ENCODE measurements around the gene SUGP2. TPM values are rescaled to one million over a fixed set of nuclear protein-coding genes. Genes with fewer than 3 reads are reported as not detected.

Gene SUGP2
- total RNA-seq, 1 donor from 2014 or later = 68.2 TPM

- no peaks in the 10 kb centered on the region for H3K4me1 ChIP-seq
- H3K36me3 ChIP-seq = peaks cover 51% of the 10 kb centered on the region
- intact Hi-C loops (cut with micrococcal nuclease) = no loop called here
- no peak for TF ChIP-seq CTCF (IDR thresholded peaks at IDR 0.05; ENCODE audit: borderline replicate concordance)
- no peak overlapping the region for H3K27ac ChIP-seq (replicated peaks)
- no peak for DNase-seq
- no peak overlapping the region for H3K4me3 ChIP-seq
- H3K9me3 ChIP-seq (replicated peaks) = no peaks in the 10 kb centered on the region
- H3K27me3 ChIP-seq (ENCODE audit: low read depth) = no peaks in the 10 kb centered on the region
Observed at GRCh38 chr19:19049406-19049805, 16.1 kb upstream of the SUGP2 start.

GRCh38 chr19:19043881-19044280, 10.6 kb upstream of the SUGP2 start:
- Histone ChIP-seq H3K27ac (replicated peaks) (no peak overlapping the region), H3K36me3 (peaks cover 47% of the 10 kb centered on the region)

GRCh38 chr19:19043481-19043880, 10.2 kb upstream of the SUGP2 start:
- Histone ChIP-seq H3K4me1 (peaks cover 9% of the 10 kb centered on the region), H3K36me3 (peaks cover 51% of the 10 kb centered on the region), H3K9me3 (replicated peaks) (no peaks in the 10 kb centered on the region), H3K27me3 (ENCODE audit: low read depth) (no peaks in the 10 kb centered on the region), H3K4me3 (no peak overlapping the region), H3K27ac (replicated peaks) (no peak overlapping the region)
- TF ChIP-seq CTCF (IDR thresholded peaks at IDR 0.05; ENCODE audit: borderline replicate concordance) = no peak
- DNase-seq = no peak
- intact Hi-C loops (cut with micrococcal nuclease) = no loop called here

More at GRCh38 chr19:19043881-19044280, 10.6 kb upstream of the SUGP2 start:
- Histone ChIP-seq H3K4me3 (no peak overlapping the region), H3K27me3 (ENCODE audit: low read depth) (no peaks in the 10 kb centered on the region), H3K4me1 (peaks cover 9% of the 10 kb centered on the region), H3K9me3 (replicated peaks) (no peaks in the 10 kb centered on the region)
- intact Hi-C loops (cut with micrococcal nuclease) = no loop called here
- no peak for TF ChIP-seq CTCF (IDR thresholded peaks at IDR 0.05; ENCODE audit: borderline replicate concordance)
- no peak for DNase-seq

GRCh38 chr19:19042732-19043280, 9.5 kb upstream of the SUGP2 start:
- no peak for DNase-seq
- Histone ChIP-seq H3K27ac (replicated peaks) (no peak overlapping the region), H3K36me3 (peaks cover 56% of the 10 kb centered on the region), H3K4me1 (peaks cover 9% of the 10 kb centered on the region), H3K9me3 (replicated peaks) (no peaks in the 10 kb centered on the region), H3K27me3 (ENCODE audit: low read depth) (no peaks in the 10 kb centered on the region), H3K4me3 (no peak overlapping the region)
- no peak for TF ChIP-seq CTCF (IDR thresholded peaks at IDR 0.05; ENCODE audit: borderline replicate concordance)
- intact Hi-C loops (cut with micrococcal nuclease) = no loop called here

GRCh38 chr19:19040417-19040816, 7.1 kb upstream of the SUGP2 start:
- Histone ChIP-seq H3K27me3 (ENCODE audit: low read depth) (no peaks in the 10 kb centered on the region), H3K4me1 (peaks cover 10% of the 10 kb centered on the region), H3K27ac (replicated peaks) (no peak overlapping the region), H3K36me3 (peaks cover 43% of the 10 kb centered on the region), H3K4me3 (no peak overlapping the region), H3K9me3 (replicated peaks) (no peaks in the 10 kb centered on the region)
- peak; percentile 36 for DNase-seq
- TF ChIP-seq CTCF (IDR thresholded peaks at IDR 0.05; ENCODE audit: borderline replicate concordance) = no peak
- intact Hi-C loops (cut with micrococcal nuclease) = no loop called here
